ENCODE data around the gene CTNNBL1. TPM values are rescaled to one million over a fixed set of nuclear protein-coding genes. Genes with fewer than 3 reads are reported as not detected.

Gene CTNNBL1
- total RNA-seq, 2 experiments from 2014 or later = 64.3 to 64.6 TPM

DNA sequence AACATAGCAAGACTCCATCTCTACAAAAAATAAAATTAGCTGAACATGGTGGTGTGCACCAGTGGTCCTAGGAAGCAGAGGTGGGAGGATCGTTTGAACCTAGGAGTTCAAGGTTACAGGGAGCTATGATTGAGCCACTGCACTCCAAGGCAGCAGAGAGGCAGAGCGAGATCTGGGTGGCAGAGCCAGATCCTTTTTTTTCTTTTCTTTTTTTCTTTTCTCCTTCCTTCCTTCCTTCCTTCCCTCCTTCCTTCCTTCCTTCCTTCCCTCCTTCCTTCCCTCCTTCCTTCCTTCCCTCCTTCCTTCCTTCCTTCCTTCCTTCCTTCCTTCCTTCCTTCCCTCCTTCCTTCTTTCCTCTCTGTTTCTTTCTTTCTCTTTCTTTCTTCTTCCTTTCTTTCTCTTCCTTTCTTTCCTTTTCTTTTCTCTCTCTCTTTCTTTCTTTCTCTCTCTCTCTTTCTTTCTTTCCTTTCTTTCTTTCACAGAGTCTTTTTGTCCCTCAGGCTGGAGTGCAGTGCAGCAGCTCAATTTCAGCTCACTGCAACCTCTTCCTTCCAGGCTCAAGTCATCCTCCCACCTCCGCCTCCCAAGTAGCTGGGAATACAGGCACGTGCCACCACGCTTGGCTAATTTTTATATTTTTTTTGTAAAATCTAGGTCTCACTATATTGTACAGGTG lies 199.9 kb downstream of the CTNNBL1 start:
- Mint-ChIP-seq H3K9me3 (no peaks in the 10 kb centered on the region), H3K4me3 (no peak overlapping the region), H3K36me3 (ENCODE audit: low read depth) (no peaks in the 10 kb centered on the region), H3K27ac (no peak overlapping the region), H3K4me1 (no peaks in the 10 kb centered on the region), H3K27me3 (no peaks in the 10 kb centered on the region)
- no peak for DNase-seq
- ChIA-PET CTCF (no interaction called here), POLR2A (no interaction called here)

DNA sequence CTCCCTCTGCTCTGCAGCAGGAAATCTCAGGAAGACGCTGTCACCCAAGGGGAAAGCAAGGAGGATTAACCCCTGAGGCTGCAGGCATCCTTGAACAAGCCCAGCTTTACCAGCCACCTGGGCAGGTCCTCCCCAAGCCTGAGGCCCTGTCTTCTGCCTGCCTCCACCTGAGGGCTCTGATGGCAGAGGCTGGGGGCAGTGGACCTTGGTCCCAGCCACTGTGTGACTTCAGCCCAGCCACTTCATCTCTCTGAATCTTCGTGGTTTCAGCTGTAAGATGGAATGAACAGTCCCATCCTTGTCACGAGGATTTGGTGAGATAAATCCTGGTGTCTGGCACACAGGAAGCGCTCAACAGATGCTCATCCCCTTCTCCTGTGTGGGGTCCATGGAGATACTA lies 200.6 kb downstream of the CTNNBL1 start:
- H3K9me3 Mint-ChIP-seq = no peaks in the 10 kb centered on the region
- no peaks in the 10 kb centered on the region for H3K36me3 Mint-ChIP-seq (ENCODE audit: low read depth)
- H3K27ac Mint-ChIP-seq = no peak overlapping the region
- no peaks in the 10 kb centered on the region for H3K4me1 Mint-ChIP-seq
- ChIA-PET POLR2A (no interaction called here), CTCF (no interaction called here)
- H3K4me3 Mint-ChIP-seq = no peak overlapping the region
- DNase-seq = no peak
- no peaks in the 10 kb centered on the region for H3K27me3 Mint-ChIP-seq

DNA sequence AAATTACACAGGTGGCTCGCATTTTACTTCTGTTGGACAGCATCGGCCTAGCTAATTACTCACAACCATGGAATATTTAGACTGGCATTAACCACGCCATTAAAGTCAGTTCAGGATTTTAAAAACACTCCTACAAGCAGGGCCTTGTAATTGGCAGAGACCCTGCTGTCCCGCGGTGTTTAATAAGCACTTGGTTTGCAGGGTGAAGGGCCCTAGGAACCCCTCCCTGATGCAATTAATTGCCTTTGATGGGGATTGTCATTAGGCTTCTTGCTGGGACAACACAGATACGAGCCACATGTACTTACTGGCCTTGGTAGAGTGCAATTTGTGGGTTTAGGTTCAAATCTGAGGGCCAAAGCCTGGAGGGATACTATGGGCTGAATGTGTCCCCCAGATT lies 201.3 kb downstream of the CTNNBL1 start:
- DNase-seq = no peak

DNA sequence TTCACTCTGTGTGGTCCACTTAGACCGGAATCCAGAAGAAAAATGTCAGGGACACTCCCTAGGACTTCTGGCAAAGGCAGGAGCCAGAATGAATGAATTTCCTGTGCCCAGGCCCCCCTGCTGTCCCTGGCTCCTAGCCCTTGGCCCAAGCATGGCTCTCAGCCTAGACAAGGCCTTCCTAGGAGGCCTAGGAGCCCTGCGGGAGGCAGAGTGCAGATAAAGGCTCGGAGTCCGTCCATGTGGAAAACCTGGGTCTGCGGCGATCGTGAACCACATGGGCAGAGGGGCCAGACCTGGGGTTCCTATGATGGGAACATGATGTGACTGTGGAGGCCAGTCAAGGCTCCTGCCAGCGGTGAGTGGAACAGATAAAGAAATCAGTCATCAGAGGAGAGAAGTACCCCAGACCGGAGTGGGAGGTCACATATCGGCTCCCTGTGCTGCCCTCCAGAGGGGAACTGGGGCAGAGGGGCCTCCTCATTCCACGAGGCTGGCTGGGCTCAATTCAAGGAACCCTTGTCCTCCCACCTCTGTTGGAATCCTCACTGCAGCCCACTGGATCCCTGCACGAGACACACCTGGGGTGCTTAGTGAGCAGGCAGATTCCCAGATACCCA lies 203.2 kb downstream of the CTNNBL1 start:
- POLR2A ChIA-PET = no interaction called here
- CTCF ChIA-PET = no interaction called here

More for the DNA sequence above, 201.3 kb downstream of the CTNNBL1 start:
- CTCF ChIA-PET = no interaction called here
- no peak overlapping the region for H3K27ac Mint-ChIP-seq
- H3K4me3 Mint-ChIP-seq = no peak overlapping the region
- no peaks in the 10 kb centered on the region for H3K9me3 Mint-ChIP-seq
- no peaks in the 10 kb centered on the region for H3K36me3 Mint-ChIP-seq (ENCODE audit: low read depth)
- POLR2A ChIA-PET = no interaction called here
- no peaks in the 10 kb centered on the region for H3K4me1 Mint-ChIP-seq
- peaks cover 5% of the 10 kb centered on the region for H3K27me3 Mint-ChIP-seq

DNA sequence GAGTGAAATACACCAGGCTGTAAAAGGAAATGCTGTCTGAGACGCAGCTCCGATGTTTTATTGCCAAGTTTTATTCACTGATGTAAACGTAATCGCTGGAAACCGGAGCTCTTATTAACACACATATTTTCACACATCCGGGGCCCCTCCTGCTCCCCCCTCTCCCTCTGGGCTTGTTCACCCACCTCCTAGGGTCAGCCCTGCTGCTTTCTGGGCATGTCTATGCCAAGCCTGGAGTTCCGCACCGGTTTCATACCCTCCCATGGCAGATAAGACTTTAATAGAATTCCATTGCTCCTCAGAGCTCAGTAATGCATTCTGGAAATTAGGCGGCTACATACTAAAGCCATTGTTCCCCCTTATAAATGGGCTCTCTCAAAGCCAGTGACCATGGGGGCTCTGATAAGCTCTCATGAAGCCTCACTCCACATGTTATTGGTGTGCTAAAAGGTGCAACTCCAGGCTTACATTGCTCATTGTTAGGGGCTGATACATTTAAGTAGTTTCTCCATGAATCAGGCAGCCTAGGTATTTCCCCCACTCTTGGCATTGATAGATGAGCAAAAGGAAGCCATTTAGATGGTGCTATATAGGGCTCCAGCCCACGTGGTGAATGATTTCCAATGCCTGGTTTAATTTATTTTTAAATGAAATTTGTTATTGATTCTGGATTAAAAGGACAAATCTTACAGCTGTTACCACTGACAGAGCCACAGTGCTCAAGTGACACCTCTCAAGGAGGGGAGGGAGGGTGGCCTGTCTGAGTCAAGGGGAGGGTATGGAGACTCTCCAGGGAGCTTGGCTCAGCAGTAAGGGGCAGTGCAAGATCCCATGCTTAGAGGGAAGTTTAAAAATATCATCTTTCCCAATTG lies 204.6 kb downstream of the CTNNBL1 start:
- no peak for DNase-seq
- Mint-ChIP-seq H3K4me1 (peaks cover 7% of the 10 kb centered on the region), H3K9me3 (no peaks in the 10 kb centered on the region), H3K27ac (no peak overlapping the region), H3K27me3 (peaks cover 20% of the 10 kb centered on the region), H3K4me3 (no peak overlapping the region), H3K36me3 (ENCODE audit: low read depth) (no peaks in the 10 kb centered on the region)
- ChIA-PET POLR2A (no interaction called here), CTCF (no interaction called here)

More for the DNA sequence above, 203.2 kb downstream of the CTNNBL1 start:
- Mint-ChIP-seq H3K27me3 (peaks cover 16% of the 10 kb centered on the region), H3K36me3 (ENCODE audit: low read depth) (no peaks in the 10 kb centered on the region), H3K4me3 (no peak overlapping the region), H3K9me3 (no peaks in the 10 kb centered on the region), H3K27ac (no peak overlapping the region), H3K4me1 (peaks cover 2% of the 10 kb centered on the region)
- no peak for DNase-seq

DNA sequence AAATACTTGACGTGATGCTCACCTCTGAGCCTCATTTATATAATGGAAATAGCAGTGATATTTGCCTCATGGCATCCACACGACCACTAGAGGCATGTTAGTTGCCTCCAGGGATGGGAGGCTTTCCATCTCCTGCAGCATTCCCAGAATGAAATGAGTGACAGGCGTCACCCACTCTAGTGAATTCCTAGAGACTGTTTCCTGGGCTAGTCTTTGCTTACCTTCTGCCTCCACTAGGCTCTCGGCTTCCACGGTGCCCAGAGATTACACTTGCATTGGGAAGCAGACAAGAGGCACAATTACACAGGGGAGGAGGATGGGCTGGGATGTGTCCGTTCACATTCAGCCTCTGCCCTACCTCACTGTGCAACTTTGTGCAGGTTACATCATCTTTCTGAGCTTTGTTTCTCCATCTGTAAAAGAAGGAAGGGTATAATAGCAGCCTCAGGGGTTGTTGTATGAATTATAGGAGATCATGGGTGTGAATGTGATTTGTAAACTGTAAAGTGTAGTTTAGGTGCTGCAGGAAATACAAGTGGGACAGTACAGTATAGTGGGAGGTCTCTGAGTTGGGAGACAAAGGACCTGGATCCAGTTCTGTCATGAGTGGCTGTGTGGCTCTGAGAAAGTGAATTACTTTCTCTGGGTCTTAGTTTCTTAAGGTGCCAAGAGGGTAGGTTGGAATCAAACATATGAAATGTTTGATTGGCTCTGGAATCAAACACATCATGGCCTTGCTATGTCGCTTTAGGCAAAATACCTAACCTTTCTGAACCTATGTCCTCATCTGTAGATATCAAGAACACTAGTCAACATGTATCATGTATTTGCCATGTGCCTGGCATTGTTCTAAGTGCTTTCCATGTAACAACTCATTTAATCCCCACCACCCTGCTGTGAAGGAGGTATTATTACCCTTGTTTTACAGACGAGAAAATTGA lies 205.5 kb downstream of the CTNNBL1 start:
- no peak overlapping the region for H3K27ac Mint-ChIP-seq
- peaks cover 27% of the 10 kb centered on the region for H3K27me3 Mint-ChIP-seq
- H3K4me1 Mint-ChIP-seq = peaks cover 12% of the 10 kb centered on the region

DNA sequence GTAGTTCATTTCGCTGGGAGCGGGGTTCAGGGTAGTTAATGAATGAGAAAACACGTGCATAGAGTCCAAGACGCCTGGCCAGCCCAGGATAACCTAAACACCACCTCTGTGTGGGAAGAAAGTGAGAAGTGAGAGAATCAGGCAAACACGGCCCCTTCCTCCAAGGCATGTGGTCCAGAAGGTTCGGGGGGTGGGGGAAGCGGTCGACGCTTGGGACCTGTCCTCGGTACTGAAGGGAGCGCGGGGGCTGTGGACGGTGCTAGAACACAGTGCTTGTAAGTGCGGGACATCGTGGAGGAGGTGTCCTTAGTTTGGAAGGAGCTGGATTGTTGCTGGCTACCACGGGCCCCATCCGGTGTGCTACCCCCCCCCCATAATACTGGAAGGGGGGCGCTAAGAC lies 207.4 kb downstream of the CTNNBL1 start:
- POLR2A ChIA-PET = no interaction called here

More for the DNA sequence above, 205.5 kb downstream of the CTNNBL1 start:
- no peak overlapping the region for H3K4me3 Mint-ChIP-seq
- CTCF ChIA-PET = no interaction called here
- DNase-seq = no peak
- POLR2A ChIA-PET = interaction anchor here (0.6 kb wide), 1 partner anchor 350 kb away, joined by 3 read pairs; no protein-coding TSS in a partner anchor
- H3K9me3 Mint-ChIP-seq = no peaks in the 10 kb centered on the region
- H3K36me3 Mint-ChIP-seq (ENCODE audit: low read depth) = peaks cover 3% of the 10 kb centered on the region

DNA sequence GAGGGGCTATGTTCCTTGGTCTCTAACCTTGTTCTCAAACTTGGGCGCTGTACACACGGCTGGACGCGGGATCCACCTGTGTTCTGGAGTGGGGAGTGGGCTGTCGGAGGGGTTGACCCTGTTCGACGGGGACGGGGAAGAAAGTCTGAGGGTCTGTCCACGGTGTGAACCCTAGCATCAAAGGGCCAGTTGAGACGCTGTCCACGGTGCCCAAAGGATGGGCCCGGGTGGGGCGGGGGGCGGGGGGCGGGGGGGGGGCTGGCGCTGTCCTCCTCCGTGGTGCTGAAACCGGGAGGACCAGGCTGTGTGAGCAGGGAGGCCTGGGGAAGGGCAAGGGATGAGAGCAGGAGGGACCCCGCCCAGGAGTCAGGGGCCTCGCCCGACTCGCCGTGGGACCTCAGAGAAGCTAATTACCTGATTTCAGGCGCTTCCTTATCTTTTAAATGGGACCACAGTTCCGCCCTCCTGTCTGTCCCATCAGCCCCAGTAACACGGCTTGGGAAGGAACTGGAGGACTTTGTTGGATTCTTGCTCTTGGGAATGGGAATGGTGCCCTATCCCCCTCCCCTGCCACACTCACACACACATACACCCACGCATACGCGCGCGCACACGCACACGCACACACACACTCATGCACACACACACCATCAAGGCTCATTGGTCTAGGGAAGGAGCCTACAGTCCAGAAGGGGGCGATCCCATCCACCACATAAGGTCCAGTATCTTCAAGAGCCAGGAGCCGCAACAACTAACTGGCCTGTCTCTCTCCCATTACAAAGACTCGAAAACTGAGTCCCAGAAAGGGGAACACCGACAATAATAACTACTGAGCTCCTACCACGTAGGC lies 208.0 kb downstream of the CTNNBL1 start:
- CTCF ChIA-PET = interaction anchor here (0.7 to 1.1 kb wide), 3 partner anchors 18 to 137 kb away, joined by 3 read pairs; no protein-coding TSS in a partner anchor

More for the DNA sequence above, 207.4 kb downstream of the CTNNBL1 start:
- DNase-seq = no peak
- Mint-ChIP-seq H3K9me3 (no peaks in the 10 kb centered on the region), H3K36me3 (ENCODE audit: low read depth) (peaks cover 3% of the 10 kb centered on the region), H3K4me1 (peaks cover 12% of the 10 kb centered on the region), H3K27me3 (peaks cover 36% of the 10 kb centered on the region), H3K27ac (no peak overlapping the region), H3K4me3 (no peak overlapping the region)
- CTCF ChIA-PET = interaction anchor here (1.1 kb wide), 1 partner anchor 17 kb away, joined by 3 read pairs; no protein-coding TSS in a partner anchor

DNA sequence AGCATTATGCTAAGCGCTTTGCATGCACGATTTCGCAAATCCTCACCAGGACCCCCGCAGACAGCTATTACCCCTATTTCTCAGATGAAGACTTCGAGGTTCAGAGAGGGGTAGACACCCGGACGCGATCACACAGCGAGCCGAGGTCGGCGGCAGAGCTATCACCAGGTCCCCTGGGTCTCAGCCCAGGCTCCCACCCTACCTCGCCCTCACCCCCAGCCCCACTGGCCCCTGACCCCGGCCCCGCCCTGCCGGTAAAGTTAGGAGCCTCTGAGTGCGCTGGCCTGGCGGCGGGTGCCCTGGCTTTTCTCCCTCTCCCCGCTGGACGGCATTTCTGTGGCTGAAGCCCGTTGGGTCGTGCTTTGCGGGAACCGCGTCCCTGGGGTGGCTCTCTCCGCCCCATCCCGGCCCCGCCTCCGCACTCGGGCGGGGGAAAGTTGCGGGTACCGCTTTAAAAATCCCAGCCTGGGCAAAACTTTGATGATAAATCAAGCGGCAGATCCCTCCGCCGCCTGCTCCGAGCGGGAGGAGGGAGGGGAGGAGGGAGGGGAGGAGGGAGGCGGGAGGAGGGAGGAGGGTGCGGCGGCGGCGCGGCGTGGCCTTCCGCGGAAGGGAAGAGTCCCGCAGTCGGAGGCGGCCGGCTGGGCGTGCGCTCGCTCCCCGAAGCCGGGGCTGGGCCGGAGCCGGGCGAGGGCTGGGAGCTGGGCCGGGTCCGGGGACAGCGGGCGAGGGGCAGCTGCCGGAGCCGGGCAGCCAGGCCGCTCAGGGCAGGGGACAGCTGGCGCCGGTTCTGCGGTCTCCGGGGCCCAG lies 208.9 kb downstream of the CTNNBL1 start, which contains the start of gene VSTM2L:
Gene VSTM2L, plus strand, starts transcription at position 624 of the 810 bp plus-strand sequence. CDS start 224 bp downstream, outside the sequence.
- H3K36me3 Mint-ChIP-seq (ENCODE audit: low read depth) = peaks cover 3% of the 10 kb centered on the region

More for the DNA sequence above, 208.0 kb downstream of the CTNNBL1 start:
- no peaks in the 10 kb centered on the region for H3K9me3 Mint-ChIP-seq
- peak overlapping the region; percentile 41 for H3K4me3 Mint-ChIP-seq
- peaks cover 3% of the 10 kb centered on the region for H3K36me3 Mint-ChIP-seq (ENCODE audit: low read depth)
- H3K4me1 Mint-ChIP-seq = peaks cover 12% of the 10 kb centered on the region
- H3K27me3 Mint-ChIP-seq = peaks cover 36% of the 10 kb centered on the region
- POLR2A ChIA-PET = no interaction called here
- H3K27ac Mint-ChIP-seq = no peak overlapping the region
- peak; percentile 33 for DNase-seq

DNA sequence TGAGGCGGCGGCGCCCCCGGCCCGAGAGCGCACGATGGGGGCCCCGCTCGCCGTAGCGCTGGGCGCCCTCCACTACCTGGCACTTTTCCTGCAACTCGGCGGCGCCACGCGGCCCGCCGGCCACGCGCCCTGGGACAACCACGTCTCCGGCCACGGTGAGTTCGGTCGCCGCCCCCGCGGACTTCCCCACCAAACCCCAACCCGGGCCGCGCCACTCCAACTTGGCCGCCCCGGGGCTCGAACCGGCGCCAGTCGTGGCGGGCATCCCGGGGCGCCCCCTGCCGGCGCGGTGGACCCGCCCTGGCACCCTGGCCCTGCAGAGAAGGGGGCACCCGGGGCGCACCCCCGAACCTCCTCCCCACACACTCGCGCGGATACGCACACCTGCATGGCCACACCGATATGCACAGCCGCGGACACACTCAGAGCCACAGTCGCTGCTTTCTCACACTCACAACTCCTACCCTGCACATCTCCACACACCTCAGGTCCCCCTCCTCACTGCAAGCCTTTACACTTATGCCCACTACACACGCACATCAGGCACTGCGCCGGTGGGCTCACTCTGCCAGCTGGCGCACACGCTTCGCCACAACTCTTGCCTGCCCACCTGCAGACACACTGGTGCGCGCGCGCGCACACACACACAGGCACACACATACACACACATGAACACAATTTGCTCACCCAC lies 209.6 kb downstream of the CTNNBL1 start:
- CTCF ChIA-PET = interaction anchor here (1.1 kb wide), 1 partner anchor 136 kb away, joined by 3 read pairs; no protein-coding TSS in a partner anchor
- Mint-ChIP-seq H3K4me1 (peaks cover 12% of the 10 kb centered on the region), H3K4me3 (no peak overlapping the region), H3K27me3 (peaks cover 43% of the 10 kb centered on the region), H3K27ac (no peak overlapping the region), H3K9me3 (no peaks in the 10 kb centered on the region), H3K36me3 (ENCODE audit: low read depth) (peaks cover 3% of the 10 kb centered on the region)
- POLR2A ChIA-PET = no interaction called here
- DNase-seq = no peak

More for the DNA sequence above, 208.9 kb downstream of the CTNNBL1 start, which contains the start of gene VSTM2L:
- Mint-ChIP-seq H3K9me3 (no peaks in the 10 kb centered on the region), H3K4me3 (peak within 1 kb of the TSS; percentile 41), H3K27me3 (peaks cover 39% of the 10 kb centered on the region), H3K4me1 (peaks cover 12% of the 10 kb centered on the region), H3K27ac (no peak within 1 kb of the TSS)
- ChIA-PET POLR2A (no interaction called here), CTCF (interaction anchor here (0.7 to 1.1 kb wide), 3 partner anchors 19 to 136 kb away, joined by 3 read pairs; no protein-coding TSS in a partner anchor)
- no peak for DNase-seq
